Retinal pigment epithelial cell (primary cell): ENCODE data around the gene PDGFRB.

Source experiments
- DNase-seq: peaks from one replicate; pipeline ENCODE4 v3.0.0-alpha.2; 2010; ENCODE audit warnings: low read depth
- H3K4me3 ChIP-seq: 2 replicates; pipeline ENCODE4 v1.5.1; 2011; ENCODE audit warnings: mild to moderate bottlenecking, low read length, control low read depth, moderate library complexity
- CTCF ChIP-seq: conservative IDR thresholded peaks from 2 replicates; pipeline ENCODE4 v1.5.1; 2011; ENCODE audit warnings: low read depth, low read length, control low read depth, inconsistent platforms

Gene PDGFRB

GRCh38 chr5:150155258-150156026 lies at the start of gene PDGFRB:
TSS of gene PDGFRB (minus strand) at chr5:150155845. CDS start at chr5:150137047, 18,798 bp downstream.
- DNase-seq = peak; percentile 65
- no peak for TF ChIP-seq CTCF
- peak within 1 kb of the TSS; percentile 79 for H3K4me3 ChIP-seq

GRCh38 chr5:150204590-150204960 lies 48.9 kb upstream of the PDGFRB start:
- no peak for TF ChIP-seq CTCF
- no peak for DNase-seq
- H3K4me3 ChIP-seq = no peak overlapping the region

GRCh38 chr5:150203832-150204589 lies 48.4 kb upstream of the PDGFRB start:
- no peak for DNase-seq
- H3K4me3 ChIP-seq = no peak overlapping the region
- TF ChIP-seq CTCF = no peak

- DNase-seq = no peak
- no peak overlapping the region for H3K4me3 ChIP-seq
- TF ChIP-seq CTCF = no peak
Observed at GRCh38 chr5:150202501-150202900, 46.9 kb upstream of the PDGFRB start.

- DNase-seq = no peak
- TF ChIP-seq CTCF = no peak
- no peak overlapping the region for H3K4me3 ChIP-seq
Observed at GRCh38 chr5:150197476-150197875, 41.8 kb upstream of the PDGFRB start.

- DNase-seq = no peak
- TF ChIP-seq CTCF = no peak
- H3K4me3 ChIP-seq = no peak overlapping the region
Observed at GRCh38 chr5:150196986-150197385, 41.3 kb upstream of the PDGFRB start.

GRCh38 chr5:150196514-150196913 lies 40.9 kb upstream of the PDGFRB start:
- no peak for DNase-seq
- TF ChIP-seq CTCF = no peak
- no peak overlapping the region for H3K4me3 ChIP-seq
